Tibial nerve (tissue), 4 donors: Measurements from ENCODE around the gene COX8A.

Experiments used
- EP300 ChIP-seq, 2 donors: sonication (generic); formaldehyde crosslinking; IDR thresholded peaks; one replicate each; pipeline ENCODE4 v1.6.1; 2017; ENCODE audit warnings: antibody characterized with exemption in 2 of 2, mild to moderate bottlenecking in 1 of 2
- POLR2A ChIP-seq, 2 donors: fragments of 450-650 bp; IDR thresholded peaks; one replicate each; pipeline ENCODE4 v1.6.1; 2017; ENCODE audit warnings: antibody characterized with exemption in 2 of 2, mild to moderate bottlenecking in 2 of 2, moderate library complexity in 2 of 2
- TF ChIP-seq, protein P1 (sequence below), 5 experiments: fragments of 200-600 bp in 3 of 5; fragments of 450-650 bp in 2 of 5; sonication (generic) in 3 of 5; IDR thresholded peaks; one replicate each; pipeline ENCODE4 v1.5.1; 2016 to 2019; ENCODE audit warnings: antibody characterized with exemption in 5 of 5, mild to moderate bottlenecking in 3 of 5, moderate library complexity in 2 of 5

- TF ChIP-seq, protein P1, sequence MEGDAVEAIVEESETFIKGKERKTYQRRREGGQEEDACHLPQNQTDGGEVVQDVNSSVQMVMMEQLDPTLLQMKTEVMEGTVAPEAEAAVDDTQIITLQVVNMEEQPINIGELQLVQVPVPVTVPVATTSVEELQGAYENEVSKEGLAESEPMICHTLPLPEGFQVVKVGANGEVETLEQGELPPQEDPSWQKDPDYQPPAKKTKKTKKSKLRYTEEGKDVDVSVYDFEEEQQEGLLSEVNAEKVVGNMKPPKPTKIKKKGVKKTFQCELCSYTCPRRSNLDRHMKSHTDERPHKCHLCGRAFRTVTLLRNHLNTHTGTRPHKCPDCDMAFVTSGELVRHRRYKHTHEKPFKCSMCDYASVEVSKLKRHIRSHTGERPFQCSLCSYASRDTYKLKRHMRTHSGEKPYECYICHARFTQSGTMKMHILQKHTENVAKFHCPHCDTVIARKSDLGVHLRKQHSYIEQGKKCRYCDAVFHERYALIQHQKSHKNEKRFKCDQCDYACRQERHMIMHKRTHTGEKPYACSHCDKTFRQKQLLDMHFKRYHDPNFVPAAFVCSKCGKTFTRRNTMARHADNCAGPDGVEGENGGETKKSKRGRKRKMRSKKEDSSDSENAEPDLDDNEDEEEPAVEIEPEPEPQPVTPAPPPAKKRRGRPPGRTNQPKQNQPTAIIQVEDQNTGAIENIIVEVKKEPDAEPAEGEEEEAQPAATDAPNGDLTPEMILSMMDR (IDR thresholded peaks at IDR 0.05), result no peak
- TF ChIP-seq POLR2A (IDR thresholded peaks at IDR 0.05), result no peak
- no peak for TF ChIP-seq EP300 (IDR thresholded peaks at IDR 0.05)
Measured at GRCh38 chr11:63939397-63939891, 35.0 kb upstream of the COX8A start.
